ENCODE results near the gene GPC5. TPM values are rescaled to one million over a fixed set of nuclear protein-coding genes. Genes with fewer than 3 reads are reported as not detected.
"Not testable (repeated sequence)": the region's sequence is repeated elsewhere in the genome, so short reads cannot be mapped to it uniquely, and the experiment has no call there.

Gene GPC5
- total and polyA plus RNA-seq, 2 donors: 0.25 to 0.28 TPM

DNA sequence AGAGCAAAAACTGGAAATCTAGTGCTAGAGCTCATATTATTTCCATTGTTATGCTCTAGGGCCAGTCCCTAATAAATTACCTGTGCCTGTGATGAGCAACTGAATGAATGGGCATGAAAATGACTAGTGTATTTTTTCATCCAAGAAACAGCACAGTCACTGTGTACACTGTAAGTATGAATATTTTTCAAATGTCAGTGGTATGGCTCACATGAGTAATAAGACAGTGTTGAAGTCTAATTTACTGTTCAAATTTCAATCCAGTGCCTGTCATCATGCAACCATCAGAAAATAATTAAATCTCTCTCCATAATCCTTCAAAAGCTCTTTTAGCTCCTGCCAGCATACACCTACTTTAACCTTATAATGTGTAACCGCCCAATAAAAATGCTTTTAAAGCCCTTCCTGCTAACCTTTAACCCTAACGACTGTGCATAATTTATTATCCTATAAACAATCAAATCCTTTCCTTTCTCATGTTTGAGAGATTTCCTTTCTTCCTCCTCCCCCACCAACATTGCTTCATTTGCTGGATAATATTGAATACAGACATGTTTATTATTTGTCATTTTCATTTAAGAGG lies 378.3 kb downstream of the GPC5 start:
- WGBS: 87% methylated on average over 2 of the region's 2 CpGs
- Histone ChIP-seq H3K4me3 (ENCODE audit: low read length in 2 of 2) (no peak overlapping the region), H3K27me3 (ENCODE audit: control insufficient read depth in 2 of 2, insufficient read depth in 1 of 2, low read length in 1 of 2) (no peaks in the 10 kb centered on the region), H3K27ac (ENCODE audit: low read depth in 1 of 2, low read length in 1 of 2) (no peak overlapping the region), H3K36me3 (ENCODE audit: control insufficient read depth in 2 of 2, insufficient read depth in 2 of 2, low read length in 1 of 2) (no peaks in the 10 kb centered on the region), H3K4me1 (ENCODE audit: control insufficient read depth in 2 of 2, insufficient read depth in 2 of 2, low read length in 2 of 2) (no peaks in the 10 kb centered on the region), H3K9me3 (ENCODE audit: control insufficient read depth in 2 of 2, insufficient read depth in 1 of 2, low read length in 1 of 2) (no peaks in the 10 kb centered on the region)
- no peak for DNase-seq (ENCODE audit: low read depth in 6 of 9, low spot score in 9 of 9)

DNA sequence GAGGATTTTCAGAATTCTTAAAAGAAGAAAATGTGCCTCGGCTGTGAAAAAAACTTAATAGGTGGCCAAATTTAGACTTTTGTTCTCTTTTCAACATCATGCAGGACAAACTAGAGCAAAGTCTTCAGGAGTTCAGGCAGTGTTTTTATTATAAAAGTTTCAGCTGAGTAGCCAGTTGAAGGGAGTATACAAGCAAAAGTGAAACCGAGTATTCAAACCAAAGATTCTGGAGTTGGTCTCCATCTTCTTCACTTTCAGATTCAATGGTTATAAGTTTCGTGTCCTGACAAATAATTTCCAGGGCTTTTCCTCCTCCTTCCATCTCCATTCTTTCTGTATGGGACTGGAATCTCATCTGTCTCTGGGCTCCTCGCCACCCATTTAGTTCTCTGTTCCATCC lies 379.7 kb downstream of the GPC5 start:
- DNase-seq (ENCODE audit: low read depth in 6 of 9, low spot score in 9 of 9): no peak
- Histone ChIP-seq H3K36me3 (ENCODE audit: control insufficient read depth in 2 of 2, insufficient read depth in 2 of 2, low read length in 1 of 2) (no peaks in the 10 kb centered on the region), H3K9me3 (ENCODE audit: control insufficient read depth in 2 of 2, insufficient read depth in 1 of 2, low read length in 1 of 2) (no peaks in the 10 kb centered on the region), H3K4me1 (ENCODE audit: control insufficient read depth in 2 of 2, insufficient read depth in 2 of 2, low read length in 2 of 2) (no peaks in the 10 kb centered on the region), H3K27me3 (ENCODE audit: control insufficient read depth in 2 of 2, insufficient read depth in 1 of 2, low read length in 1 of 2) (no peaks in the 10 kb centered on the region), H3K4me3 (ENCODE audit: low read length in 2 of 2) (no peak overlapping the region), H3K27ac (ENCODE audit: low read depth in 1 of 2, low read length in 1 of 2) (no peak overlapping the region)
- WGBS: 88% methylated on average over 4 of the region's 4 CpGs

DNA sequence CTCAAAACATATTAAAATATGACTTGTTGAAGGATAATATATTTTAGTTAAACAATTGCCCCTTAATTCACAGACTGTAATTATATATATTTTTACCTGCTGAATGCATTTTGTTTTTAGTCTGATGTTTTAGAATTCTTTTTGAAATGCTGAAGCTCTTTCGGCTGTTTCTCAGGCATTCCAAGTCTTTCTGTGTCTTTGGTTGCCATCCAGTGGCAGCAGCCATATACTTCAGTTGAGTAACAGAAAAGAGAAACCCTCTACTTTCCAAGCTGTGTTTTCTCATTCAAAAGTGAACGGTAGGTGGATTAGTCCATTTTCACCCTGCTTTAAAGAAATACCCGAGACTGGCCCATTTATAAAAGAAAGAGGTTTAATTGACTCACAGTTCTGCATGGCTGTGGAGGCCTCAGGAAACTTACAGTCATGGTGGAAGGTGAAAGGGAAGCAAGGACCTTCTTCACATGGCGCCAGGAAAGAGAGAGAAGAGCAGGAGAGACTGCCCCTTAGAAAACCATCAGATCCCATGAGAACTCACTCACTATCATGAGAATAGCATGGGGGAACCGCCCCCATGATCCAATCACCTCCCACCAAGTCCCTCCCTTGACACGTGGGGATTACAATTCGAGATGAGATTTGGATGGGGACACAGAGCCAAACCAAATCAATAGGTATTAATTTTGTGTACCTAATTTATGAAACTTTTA lies 383.7 kb downstream of the GPC5 start:
- H3K4me3 ChIP-seq (ENCODE audit: low read length in 2 of 2); DNase-seq (ENCODE audit: low read depth in 6 of 9, low spot score in 9 of 9); H3K27me3 ChIP-seq (ENCODE audit: control insufficient read depth in 2 of 2, insufficient read depth in 1 of 2, low read length in 1 of 2); H3K27ac ChIP-seq (ENCODE audit: low read depth in 1 of 2, low read length in 1 of 2); H3K9me3 ChIP-seq (ENCODE audit: control insufficient read depth in 2 of 2, insufficient read depth in 1 of 2, low read length in 1 of 2); H3K36me3 ChIP-seq (ENCODE audit: control insufficient read depth in 2 of 2, insufficient read depth in 2 of 2, low read length in 1 of 2); H3K4me1 ChIP-seq (ENCODE audit: control insufficient read depth in 2 of 2, insufficient read depth in 2 of 2, low read length in 2 of 2): not testable (repeated sequence)
- 78% methylated on average over 7 of the region's 7 CpGs for WGBS

DNA sequence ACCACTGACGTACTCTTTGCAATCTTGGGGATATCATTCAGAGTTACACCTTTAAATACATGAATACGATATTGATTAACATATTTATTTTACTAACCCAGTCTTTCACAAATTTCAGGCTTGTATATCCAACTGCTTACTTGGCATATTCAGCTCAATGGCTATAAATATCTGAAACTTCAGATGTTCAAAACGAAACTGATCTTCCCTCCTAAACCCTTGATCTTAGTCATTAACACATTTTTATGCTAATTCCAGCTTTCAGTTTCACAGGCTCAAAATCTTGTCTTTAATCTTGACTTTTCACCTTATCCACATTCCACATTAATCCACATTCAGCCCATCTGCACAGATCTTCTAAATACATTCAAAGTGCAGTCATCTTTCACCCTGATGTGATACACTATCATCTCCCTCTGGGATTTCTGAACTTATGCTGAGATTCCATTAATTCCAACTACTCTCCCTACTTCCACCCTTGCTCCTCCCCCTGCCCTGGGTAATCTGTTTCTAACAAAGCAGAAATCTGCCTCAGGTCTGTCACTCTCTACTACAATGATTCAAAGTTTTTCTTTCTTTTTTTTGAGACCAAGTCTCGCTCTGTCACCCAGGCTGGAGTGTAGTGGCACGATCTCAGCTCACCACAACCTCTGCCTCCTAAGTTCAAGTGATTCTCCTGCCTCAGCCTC lies 387.2 kb downstream of the GPC5 start:
- no peak for DNase-seq (ENCODE audit: low read depth in 6 of 9, low spot score in 9 of 9)
- 82% methylated on average over 5 of the region's 5 CpGs for WGBS
- no peaks in the 10 kb centered on the region for H3K4me1 ChIP-seq (ENCODE audit: control insufficient read depth in 2 of 2, insufficient read depth in 2 of 2, low read length in 2 of 2)

DNA sequence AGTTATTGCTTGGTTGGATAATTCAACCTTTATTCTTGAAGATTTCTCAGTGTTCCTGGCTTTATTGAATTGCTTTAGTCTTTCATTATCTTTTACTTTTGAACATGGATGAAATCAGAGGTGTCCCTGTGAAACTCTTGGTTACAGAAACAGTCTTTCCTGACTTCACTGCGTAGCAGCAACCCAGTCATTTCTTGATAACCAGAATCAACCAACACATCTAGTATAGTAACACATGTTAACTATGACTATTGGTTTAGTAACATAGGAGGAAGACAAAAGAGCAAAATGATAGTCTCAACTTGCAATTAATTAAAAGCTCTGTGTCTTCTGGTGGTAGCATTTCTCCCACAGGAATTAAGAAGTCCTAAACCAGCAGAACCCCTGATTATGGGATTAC lies 393.6 kb downstream of the GPC5 start:
- Histone ChIP-seq H3K4me1 (ENCODE audit: control insufficient read depth in 2 of 2, insufficient read depth in 2 of 2, low read length in 2 of 2) (no peaks in the 10 kb centered on the region), H3K36me3 (ENCODE audit: control insufficient read depth in 2 of 2, insufficient read depth in 2 of 2, low read length in 1 of 2) (no peaks in the 10 kb centered on the region), H3K27ac (ENCODE audit: low read depth in 1 of 2, low read length in 1 of 2) (no peak overlapping the region), H3K9me3 (ENCODE audit: control insufficient read depth in 2 of 2, insufficient read depth in 1 of 2, low read length in 1 of 2) (no peaks in the 10 kb centered on the region), H3K27me3 (ENCODE audit: control insufficient read depth in 2 of 2, insufficient read depth in 1 of 2, low read length in 1 of 2) (no peaks in the 10 kb centered on the region), H3K4me3 (ENCODE audit: low read length in 2 of 2) (no peak overlapping the region)
- DNase-seq (ENCODE audit: low read depth in 6 of 9, low spot score in 9 of 9): no peak
- WGBS: 94% methylated on average over 1 of the region's 1 CpG

More for the DNA sequence above, 387.2 kb downstream of the GPC5 start:
- Histone ChIP-seq H3K27me3 (ENCODE audit: control insufficient read depth in 2 of 2, insufficient read depth in 1 of 2, low read length in 1 of 2) (no peaks in the 10 kb centered on the region), H3K4me3 (ENCODE audit: low read length in 2 of 2) (no peak overlapping the region), H3K36me3 (ENCODE audit: control insufficient read depth in 2 of 2, insufficient read depth in 2 of 2, low read length in 1 of 2) (no peaks in the 10 kb centered on the region), H3K9me3 (ENCODE audit: control insufficient read depth in 2 of 2, insufficient read depth in 1 of 2, low read length in 1 of 2) (no peaks in the 10 kb centered on the region), H3K27ac (ENCODE audit: low read depth in 1 of 2, low read length in 1 of 2) (no peak overlapping the region)

DNA sequence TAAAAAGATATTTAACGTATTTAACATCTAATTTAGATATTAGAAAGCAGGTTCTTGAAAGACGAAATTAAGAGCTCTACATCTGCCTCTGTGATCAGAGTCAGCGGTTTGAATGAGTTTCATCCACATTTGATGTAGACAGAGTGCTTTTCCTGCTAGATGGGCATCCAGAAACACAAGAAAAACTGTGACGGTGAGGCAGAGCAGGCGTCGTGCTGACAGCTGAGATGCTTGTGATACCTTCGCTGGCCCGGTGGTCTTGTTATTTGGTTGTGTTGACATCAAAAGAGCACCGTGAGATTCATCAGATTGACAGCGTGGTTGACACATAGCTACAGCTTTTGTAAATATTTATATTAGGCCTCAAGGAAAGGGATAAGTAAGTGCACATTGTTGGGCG lies 399.1 kb downstream of the GPC5 start:
- WGBS: 92% methylated on average over 11 of the region's 11 CpGs
- DNase-seq (ENCODE audit: low read depth in 6 of 9, low spot score in 9 of 9): no peak
- Histone ChIP-seq H3K27me3 (ENCODE audit: control insufficient read depth in 2 of 2, insufficient read depth in 1 of 2, low read length in 1 of 2) (no peaks in the 10 kb centered on the region), H3K4me3 (ENCODE audit: low read length in 2 of 2) (no peak overlapping the region), H3K4me1 (ENCODE audit: control insufficient read depth in 2 of 2, insufficient read depth in 2 of 2, low read length in 2 of 2) (no peaks in the 10 kb centered on the region), H3K27ac (ENCODE audit: low read depth in 1 of 2, low read length in 1 of 2) (no peak overlapping the region), H3K36me3 (ENCODE audit: control insufficient read depth in 2 of 2, insufficient read depth in 2 of 2, low read length in 1 of 2) (no peaks in the 10 kb centered on the region), H3K9me3 (ENCODE audit: control insufficient read depth in 2 of 2, insufficient read depth in 1 of 2, low read length in 1 of 2) (no peaks in the 10 kb centered on the region)

DNA sequence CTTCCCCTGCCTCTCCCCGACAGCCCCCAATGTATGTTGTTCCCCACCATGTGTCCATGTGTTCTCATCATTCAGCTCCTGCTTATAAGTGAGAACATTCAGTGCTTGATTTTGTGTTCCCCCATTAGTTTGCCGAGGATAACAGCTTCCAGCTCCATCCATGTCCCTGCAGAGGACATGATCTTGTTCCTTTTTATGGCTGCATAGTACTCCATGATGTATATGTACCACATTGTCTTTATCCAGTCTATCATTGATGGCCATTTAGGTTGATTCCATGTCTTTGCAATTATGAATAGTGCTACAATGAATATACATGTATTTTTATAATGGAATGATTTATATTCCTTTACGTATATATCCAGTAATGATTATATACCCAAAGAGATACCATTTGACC lies 399.9 kb downstream of the GPC5 start:
- WGBS: 99% methylated on average over 3 of the region's 3 CpGs

DNA sequence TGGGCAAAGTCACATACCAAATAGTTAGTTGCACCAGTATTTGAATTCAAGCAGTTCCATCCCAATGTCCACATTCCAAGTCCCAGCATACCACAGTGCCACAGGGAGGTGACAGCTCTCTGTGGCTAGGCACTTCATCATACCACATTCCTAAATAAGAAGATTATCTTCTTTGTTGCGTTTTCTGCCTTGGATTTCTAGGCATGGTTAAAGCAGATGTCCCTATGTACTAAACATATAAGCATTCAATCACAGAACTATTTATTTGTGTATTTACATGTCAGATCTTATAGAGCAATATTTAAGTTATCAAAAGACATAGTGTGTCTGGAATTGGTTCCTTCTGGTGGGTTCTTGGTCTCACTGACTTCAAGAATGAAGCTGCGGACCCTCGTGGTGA lies 403.4 kb downstream of the GPC5 start:
- not testable (repeated sequence) for DNase-seq (ENCODE audit: low read depth in 6 of 9, low spot score in 9 of 9); H3K4me1 ChIP-seq (ENCODE audit: control insufficient read depth in 2 of 2, insufficient read depth in 2 of 2, low read length in 2 of 2); H3K27me3 ChIP-seq (ENCODE audit: control insufficient read depth in 2 of 2, insufficient read depth in 1 of 2, low read length in 1 of 2); H3K27ac ChIP-seq (ENCODE audit: low read depth in 1 of 2, low read length in 1 of 2); H3K9me3 ChIP-seq (ENCODE audit: control insufficient read depth in 2 of 2, insufficient read depth in 1 of 2, low read length in 1 of 2); H3K4me3 ChIP-seq (ENCODE audit: low read length in 2 of 2); H3K36me3 ChIP-seq (ENCODE audit: control insufficient read depth in 2 of 2, insufficient read depth in 2 of 2, low read length in 1 of 2)
- 96% methylated on average over 3 of the region's 3 CpGs for WGBS

More for the DNA sequence above, 399.9 kb downstream of the GPC5 start:
- not testable (repeated sequence) for DNase-seq (ENCODE audit: low read depth in 6 of 9, low spot score in 9 of 9); H3K9me3 ChIP-seq (ENCODE audit: control insufficient read depth in 2 of 2, insufficient read depth in 1 of 2, low read length in 1 of 2); H3K27ac ChIP-seq (ENCODE audit: low read depth in 1 of 2, low read length in 1 of 2); H3K36me3 ChIP-seq (ENCODE audit: control insufficient read depth in 2 of 2, insufficient read depth in 2 of 2, low read length in 1 of 2); H3K4me3 ChIP-seq (ENCODE audit: low read length in 2 of 2); H3K4me1 ChIP-seq (ENCODE audit: control insufficient read depth in 2 of 2, insufficient read depth in 2 of 2, low read length in 2 of 2); H3K27me3 ChIP-seq (ENCODE audit: control insufficient read depth in 2 of 2, insufficient read depth in 1 of 2, low read length in 1 of 2)

DNA sequence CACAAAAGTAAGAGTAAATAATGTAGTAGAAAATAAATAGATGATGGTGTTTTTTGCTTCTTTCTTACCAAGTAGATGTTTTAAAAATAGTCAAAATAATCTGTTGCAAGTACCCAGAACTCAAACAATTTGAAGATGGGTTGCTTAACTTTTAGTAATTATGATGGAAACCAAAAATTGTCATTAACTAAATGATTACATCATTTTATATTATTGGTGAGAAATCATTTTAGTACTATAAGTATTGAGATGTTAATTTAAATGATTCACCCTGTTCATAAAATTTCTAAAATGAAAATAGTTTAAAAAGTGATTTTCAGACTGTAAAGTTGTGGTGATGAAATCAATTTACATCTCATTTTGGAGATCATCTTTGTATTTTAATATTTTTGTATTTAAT lies 404.5 kb downstream of the GPC5 start:
- H3K9me3 ChIP-seq (ENCODE audit: control insufficient read depth in 2 of 2, insufficient read depth in 1 of 2, low read length in 1 of 2): no peaks in the 10 kb centered on the region
- no peak overlapping the region for H3K4me3 ChIP-seq (ENCODE audit: low read length in 2 of 2)
- H3K27ac ChIP-seq (ENCODE audit: low read depth in 1 of 2, low read length in 1 of 2): no peak overlapping the region
- no peaks in the 10 kb centered on the region for H3K4me1 ChIP-seq (ENCODE audit: control insufficient read depth in 2 of 2, insufficient read depth in 2 of 2, low read length in 2 of 2)
- H3K27me3 ChIP-seq (ENCODE audit: control insufficient read depth in 2 of 2, insufficient read depth in 1 of 2, low read length in 1 of 2): no peaks in the 10 kb centered on the region
- H3K36me3 ChIP-seq (ENCODE audit: control insufficient read depth in 2 of 2, insufficient read depth in 2 of 2, low read length in 1 of 2): no peaks in the 10 kb centered on the region
- DNase-seq (ENCODE audit: low read depth in 6 of 9, low spot score in 9 of 9): no peak

Data from thymus (tissue), 11 donors.